Measurements from ENCODE around the gene ZNF148.

The ZNF148 gene

DNA sequence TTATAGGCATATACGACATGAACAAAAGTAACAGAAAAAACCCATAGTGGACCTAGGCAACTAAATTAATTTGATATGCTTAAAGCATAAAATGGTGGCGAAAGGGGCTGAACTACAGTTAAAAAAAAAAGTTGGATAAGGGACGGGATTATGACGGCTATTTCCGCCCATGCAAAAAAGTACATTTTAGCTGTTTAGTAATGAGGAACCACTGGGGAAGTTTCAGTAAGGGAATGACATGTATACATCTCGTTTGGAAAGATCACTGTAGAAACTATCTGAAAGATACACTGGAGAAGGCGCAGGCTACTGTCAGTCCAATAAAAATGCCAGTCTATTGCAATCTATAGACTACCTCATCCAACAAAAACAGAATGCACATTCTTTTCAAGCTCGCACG, 65.6 kb downstream of the ZNF148 start:
- no peak overlapping the region for H3K27ac ChIP-seq
- TF ChIP-seq, protein P1, sequence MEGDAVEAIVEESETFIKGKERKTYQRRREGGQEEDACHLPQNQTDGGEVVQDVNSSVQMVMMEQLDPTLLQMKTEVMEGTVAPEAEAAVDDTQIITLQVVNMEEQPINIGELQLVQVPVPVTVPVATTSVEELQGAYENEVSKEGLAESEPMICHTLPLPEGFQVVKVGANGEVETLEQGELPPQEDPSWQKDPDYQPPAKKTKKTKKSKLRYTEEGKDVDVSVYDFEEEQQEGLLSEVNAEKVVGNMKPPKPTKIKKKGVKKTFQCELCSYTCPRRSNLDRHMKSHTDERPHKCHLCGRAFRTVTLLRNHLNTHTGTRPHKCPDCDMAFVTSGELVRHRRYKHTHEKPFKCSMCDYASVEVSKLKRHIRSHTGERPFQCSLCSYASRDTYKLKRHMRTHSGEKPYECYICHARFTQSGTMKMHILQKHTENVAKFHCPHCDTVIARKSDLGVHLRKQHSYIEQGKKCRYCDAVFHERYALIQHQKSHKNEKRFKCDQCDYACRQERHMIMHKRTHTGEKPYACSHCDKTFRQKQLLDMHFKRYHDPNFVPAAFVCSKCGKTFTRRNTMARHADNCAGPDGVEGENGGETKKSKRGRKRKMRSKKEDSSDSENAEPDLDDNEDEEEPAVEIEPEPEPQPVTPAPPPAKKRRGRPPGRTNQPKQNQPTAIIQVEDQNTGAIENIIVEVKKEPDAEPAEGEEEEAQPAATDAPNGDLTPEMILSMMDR (conservative IDR thresholded peaks at IDR 0.05): no peak
- no peak for TF ChIP-seq ZFX (IDR thresholded peaks at IDR 0.05)

DNA sequence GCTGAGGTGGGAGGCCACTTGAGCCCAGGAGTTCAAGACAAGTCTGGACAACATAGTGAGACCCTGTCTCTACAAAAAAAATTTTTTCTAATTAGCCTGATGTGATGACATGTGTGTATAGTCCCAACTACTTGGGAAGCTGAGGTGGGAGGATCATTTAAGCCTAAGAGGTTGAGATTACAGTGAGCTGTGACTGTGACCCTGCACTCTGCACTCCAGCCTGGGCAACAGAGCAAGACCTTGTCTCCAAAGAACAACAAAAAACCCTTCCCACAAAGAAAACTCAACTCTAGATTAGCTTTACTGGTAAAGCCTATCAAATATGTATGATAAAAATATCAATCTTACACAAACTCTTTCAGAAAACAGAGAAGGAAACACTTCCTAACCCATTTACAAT, 68.5 kb downstream of the ZNF148 start:
- no peak for TF ChIP-seq ZFX (IDR thresholded peaks at IDR 0.05)
- no peak overlapping the region for H3K27ac ChIP-seq

DNA sequence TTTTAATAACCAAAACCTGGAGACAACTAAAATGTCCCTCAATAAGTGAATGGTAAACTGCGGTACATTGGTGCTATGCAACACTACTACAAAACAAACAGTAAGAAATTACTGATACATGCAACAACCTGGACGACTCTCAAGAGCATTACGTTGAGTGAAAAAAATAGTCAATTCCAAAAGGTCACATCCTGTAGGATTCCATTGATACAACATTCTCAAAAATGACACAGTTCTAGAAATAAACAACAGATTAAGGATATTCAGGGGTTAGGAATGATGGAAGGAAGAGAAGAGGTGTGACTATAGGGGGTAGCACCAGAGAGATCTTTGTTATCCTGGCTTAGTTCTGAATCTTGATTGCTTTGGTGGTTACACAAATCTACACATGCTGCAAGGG, 72.2 kb downstream of the ZNF148 start:
- no peak for TF ChIP-seq ZFX (IDR thresholded peaks at IDR 0.05)
- TF ChIP-seq, protein P1 (conservative IDR thresholded peaks at IDR 0.05): no peak
- H3K27ac ChIP-seq: no peak overlapping the region

DNA sequence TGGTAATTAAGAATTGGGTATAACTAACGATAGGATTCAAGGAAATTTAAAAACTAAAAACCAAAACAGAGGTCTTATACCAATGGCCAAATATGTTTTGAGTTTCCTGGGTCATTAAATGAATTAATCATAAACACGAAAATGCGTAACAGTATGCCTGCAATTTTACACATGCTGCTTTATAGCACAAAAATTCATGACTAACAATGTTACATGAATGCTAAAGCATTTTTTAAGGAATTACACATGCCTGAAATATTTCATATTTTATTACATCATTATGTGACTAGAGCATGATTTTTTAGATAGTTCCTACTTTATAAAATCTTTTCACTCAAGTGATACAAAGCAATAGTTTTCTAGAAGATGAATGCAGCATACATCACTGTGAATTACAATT, 74.7 kb downstream of the ZNF148 start:
- H3K27ac ChIP-seq: no peak overlapping the region
- TF ChIP-seq, protein P1 (conservative IDR thresholded peaks at IDR 0.05): no peak
- TF ChIP-seq ZFX (IDR thresholded peaks at IDR 0.05): no peak

DNA sequence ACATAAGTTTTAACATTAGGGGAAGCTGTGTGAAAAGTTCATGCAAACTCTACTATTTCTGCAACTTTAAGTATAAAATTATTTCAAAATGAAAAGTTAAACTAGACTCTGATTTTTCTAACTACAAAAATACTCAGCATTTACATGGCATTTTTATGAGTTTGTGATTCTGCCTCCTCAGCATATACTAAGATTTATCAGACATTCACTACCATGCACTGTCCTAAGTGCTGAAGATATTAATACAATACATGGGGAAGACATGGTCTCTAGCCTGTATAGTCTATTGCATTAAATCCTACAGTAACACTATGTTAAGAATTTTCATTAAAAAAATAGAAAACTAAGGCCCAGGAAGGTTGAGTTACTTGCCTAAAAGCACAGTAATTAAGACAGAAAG, 80.7 kb downstream of the ZNF148 start:
- no peak overlapping the region for H3K27ac ChIP-seq
- TF ChIP-seq, protein P1 (conservative IDR thresholded peaks at IDR 0.05): no peak
- TF ChIP-seq ZFX (IDR thresholded peaks at IDR 0.05): no peak

DNA sequence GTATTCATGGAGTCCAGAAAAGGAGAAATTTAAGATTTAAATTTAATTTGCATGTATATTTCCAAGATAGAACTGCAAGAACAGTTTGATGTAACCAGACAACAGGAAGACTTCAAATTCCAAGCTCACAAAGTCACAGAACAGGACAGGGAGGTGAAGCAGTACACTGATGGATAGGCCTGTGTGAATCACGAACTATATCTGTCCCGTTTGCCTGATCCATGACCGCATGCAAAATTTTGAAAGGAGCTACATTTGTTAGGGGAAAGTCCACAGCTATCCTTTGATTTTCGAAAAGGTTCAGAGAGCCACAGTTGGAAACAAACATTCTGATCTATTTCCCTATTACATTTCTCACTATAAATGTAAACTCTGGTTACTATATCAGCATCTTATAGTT, 83.1 kb downstream of the ZNF148 start:
- H3K27ac ChIP-seq: no peak overlapping the region
- TF ChIP-seq, protein P1 (conservative IDR thresholded peaks at IDR 0.05): no peak
- no peak for TF ChIP-seq ZFX (IDR thresholded peaks at IDR 0.05)

DNA sequence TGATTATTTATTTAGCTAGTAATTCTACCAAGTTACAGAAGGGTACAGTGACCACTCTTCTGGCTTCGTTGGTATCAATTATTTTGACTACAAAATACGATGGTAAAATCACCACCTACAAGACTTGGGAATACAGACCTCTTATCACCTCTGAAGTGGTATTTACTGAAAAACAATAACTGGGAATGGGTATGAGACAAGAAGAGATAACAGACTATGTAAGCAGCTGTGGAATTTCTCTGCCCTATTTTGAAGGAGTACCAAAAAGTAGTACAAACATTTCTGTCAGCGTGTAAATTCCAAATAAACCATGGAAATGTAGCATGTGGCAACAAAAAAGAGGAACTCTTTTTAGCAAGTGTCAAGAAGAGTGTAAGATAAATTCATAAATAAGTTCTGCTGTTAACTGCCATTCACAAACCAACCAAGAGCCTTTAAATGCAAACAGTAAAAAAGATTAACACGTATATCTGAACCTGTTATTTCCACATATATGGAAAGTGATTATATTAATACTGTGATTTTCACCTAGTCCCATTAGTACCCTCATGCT, 85.6 kb downstream of the ZNF148 start:
- H3K27ac ChIP-seq: no peak overlapping the region
- TF ChIP-seq, protein P1 (conservative IDR thresholded peaks at IDR 0.05): no peak
- TF ChIP-seq ZFX (IDR thresholded peaks at IDR 0.05): no peak

DNA sequence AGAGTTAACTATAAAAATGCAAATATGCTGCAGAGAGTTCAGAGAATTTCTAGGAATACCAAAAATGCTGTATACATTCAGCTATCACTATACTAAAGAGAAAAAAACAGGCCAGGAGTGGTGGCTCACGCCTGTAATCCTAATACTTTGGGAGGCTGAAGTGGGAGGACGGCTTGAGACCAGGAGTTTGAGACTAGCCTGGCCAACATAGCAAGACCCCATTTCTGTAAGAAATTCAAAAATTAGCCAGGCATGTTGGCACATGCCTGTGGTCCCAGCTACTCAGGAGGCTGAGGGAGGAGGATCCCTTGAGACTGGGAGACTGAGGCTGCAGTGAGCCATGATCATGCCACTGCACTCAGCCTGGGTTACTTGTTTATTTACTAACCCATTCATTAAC, 87.9 kb downstream of the ZNF148 start:
- TF ChIP-seq ZFX (IDR thresholded peaks at IDR 0.05): no peak
- TF ChIP-seq, protein P1 (conservative IDR thresholded peaks at IDR 0.05): no peak

More for the DNA sequence above, 87.9 kb downstream of the ZNF148 start:
- H3K27ac ChIP-seq: no peak overlapping the region

Measured in C4-2B (cell line).